NCI-H446 treated with DMSO at 0.1 percent for 48 hours (cell line): Measurements from ENCODE around the gene EXOC6.

Source experiments
- DNase-seq: peaks from one replicate; lab custom pipeline; 2025; lab: John Stamatoyannopoulos, UW

Gene EXOC6, protein sequence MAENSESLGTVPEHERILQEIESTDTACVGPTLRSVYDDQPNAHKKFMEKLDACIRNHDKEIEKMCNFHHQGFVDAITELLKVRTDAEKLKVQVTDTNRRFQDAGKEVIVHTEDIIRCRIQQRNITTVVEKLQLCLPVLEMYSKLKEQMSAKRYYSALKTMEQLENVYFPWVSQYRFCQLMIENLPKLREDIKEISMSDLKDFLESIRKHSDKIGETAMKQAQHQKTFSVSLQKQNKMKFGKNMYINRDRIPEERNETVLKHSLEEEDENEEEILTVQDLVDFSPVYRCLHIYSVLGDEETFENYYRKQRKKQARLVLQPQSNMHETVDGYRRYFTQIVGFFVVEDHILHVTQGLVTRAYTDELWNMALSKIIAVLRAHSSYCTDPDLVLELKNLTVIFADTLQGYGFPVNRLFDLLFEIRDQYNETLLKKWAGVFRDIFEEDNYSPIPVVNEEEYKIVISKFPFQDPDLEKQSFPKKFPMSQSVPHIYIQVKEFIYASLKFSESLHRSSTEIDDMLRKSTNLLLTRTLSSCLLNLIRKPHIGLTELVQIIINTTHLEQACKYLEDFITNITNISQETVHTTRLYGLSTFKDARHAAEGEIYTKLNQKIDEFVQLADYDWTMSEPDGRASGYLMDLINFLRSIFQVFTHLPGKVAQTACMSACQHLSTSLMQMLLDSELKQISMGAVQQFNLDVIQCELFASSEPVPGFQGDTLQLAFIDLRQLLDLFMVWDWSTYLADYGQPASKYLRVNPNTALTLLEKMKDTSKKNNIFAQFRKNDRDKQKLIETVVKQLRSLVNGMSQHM

DNA sequence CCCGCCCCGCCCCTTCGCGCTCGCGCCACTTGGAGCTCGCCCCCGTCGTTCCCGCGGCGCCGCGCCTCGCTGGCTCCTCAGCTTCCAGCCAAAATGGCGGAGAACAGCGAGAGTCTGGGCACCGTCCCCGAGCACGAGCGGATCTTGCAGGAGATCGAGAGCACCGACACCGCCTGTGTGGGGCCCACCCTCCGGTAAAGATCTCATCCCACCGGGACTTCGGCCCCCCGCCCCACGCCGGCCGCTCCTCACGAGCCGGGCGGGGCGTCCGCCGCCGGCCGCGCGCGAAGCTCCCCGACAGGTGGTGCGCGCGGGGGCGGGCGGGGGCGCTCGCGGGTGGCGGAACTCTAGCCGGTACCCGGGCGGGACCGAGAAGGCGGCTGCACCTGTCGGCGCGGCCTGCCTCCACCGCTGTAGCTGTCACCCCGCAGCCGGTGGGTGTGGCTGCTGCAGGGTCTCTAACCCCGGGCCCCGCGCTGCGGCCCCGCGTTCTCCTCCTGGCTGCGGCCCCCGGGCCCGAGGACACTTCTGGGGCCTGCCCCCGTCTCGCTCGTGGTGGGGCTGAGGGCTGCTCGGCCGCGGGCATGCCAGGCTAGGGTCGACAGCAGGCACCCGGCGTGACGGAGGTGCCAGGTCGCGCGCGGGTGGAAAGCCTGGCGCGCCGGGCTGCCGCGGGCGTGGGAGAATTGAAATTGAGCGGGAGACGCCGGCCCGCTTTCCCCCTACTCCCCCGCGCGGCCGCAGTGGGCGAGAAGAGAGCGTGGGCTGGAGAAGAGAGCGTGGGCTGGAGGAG, at the start of gene EXOC6:
TSS of gene EXOC6 (plus strand) at position 80 of the 793 bp plus-strand sequence. CDS start at position 94, 14 bp downstream.
- peak; percentile 27 for DNase-seq

DNA sequence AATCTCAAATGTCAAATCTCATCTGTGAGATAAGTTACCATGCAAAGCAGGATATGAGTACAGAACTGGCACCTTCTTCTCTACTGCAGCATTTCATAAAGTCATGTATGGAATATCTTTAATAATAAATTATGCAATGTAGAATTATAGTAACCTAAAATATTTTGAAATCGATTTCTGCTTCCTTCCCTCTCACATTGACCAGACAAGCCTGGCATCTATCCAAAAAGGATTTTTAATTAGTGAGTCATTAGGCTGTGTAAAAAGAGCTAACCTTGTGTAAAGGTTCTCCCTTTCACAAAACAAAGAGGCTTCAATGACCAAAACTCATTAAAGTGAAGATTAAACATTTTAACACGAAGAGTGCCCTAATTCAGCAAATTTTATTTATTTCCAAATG, 48.8 kb upstream of the EXOC6 start:
- no peak for DNase-seq

DNA sequence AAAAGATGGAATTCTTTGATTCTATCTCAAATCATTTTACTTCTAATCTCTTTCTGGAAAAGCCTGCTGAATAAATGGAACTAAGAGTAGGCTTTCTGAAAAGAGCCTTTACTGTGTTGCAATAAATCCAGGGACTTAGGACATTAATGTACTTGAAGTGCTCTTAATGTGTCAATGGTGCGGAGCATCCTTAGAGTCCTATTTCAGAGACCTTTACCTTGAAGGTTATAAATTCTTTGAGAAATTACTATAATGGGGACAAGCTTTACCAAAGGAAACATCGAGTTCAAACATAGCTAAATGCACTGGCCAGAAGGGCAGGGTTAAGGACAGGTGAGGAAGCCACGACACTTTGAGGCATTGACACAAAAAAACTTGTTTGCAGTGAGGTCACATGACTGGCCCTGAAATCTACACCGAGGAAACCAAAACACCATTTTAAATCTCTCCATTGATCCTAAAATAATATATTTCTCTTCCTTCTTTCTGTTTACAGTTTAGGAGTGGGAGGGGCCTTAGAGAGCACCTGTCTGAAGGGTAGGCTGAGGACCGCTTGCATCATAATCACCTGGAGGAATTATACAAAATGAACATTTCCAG, 48.1 kb upstream of the EXOC6 start:
- DNase-seq = no peak

DNA sequence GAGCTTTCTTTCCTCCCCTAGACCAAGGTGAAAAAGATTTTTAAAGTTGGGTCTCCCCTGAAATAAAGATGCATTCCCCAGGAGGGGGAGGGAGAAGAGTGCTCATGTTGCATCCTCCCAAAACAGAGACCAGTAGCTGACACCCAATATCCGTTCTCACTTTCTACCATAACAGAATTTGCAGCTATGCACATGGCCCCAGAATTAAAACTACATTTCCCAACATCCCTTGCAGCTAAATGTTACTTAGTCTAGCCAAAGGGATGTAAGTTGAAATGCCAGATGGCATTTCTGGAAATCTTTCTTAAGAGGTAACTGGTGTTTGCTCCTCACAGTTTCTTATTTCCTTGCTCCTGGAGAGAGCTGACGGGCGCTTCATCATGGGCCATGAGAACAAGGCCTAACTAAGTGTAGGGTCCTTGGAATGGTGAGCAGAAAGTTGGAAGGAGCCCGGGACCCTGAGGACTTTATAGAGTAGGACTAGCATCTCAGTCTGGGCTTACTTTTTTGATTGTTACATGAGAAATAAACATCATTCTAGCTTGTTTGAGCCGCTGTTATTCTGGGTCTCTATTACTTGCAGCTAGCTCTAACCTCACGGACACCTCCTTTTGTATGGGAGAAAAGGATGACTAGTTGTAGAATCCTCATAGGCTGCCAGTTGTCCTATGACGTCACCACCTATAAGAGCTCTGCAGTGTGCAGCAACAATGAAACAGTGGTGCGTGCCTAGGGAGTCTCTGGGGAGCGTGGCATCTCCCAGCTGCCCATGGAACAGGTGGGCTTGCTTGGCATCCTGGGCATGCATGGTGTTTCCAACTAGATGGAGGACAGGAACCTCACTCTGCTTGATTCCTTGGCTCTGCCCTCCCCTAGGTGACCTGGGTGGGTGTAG, 46.1 kb upstream of the EXOC6 start:
- no peak for DNase-seq

DNA sequence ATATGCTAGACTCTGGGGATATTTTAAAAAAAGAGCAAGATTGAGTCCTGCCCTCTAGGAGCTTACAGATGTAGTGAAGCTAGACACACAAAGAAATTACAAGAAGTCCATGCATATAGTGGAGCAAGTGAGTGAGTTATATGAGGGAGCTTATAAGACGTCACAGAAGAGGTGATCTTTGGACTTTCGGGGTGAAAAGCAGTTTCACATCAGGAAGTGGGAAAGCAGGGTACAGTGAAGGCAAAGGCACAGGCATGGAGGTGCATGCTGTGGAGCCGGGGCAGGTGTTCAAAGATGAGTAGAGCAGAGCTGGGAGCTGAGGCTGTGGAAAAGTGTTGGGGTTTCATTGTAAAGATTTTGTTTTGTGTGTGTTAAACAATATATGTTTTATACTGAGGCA, 38.5 kb upstream of the EXOC6 start:
- DNase-seq = no peak

DNA sequence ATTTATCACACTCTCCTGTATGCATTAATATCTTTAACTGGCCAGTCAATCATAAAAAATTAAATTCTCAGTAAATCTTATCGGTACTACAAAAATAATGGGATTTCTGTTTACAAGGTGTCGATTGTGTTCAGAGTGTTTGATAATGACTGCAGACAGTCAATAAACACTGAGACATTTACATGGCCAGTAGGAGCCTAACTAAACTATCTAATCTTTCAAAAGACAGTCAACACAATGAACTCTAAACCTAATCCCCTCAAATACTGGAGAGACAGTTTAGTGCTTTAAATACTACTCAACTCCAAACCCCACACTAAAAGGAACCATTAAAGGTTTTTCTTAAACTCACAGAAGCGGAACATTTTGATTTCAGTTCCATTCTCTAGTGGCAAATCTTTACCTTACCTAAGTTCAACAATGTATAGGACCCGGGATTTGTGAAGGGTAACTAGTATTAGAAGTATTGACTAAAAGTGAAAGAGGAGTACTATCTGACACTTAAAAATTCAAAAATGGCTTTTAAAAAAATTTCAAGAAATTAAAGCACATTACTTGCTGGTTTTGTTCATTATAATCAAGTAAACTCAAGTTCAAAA, 37.3 kb upstream of the EXOC6 start:
- DNase-seq = no peak

DNA sequence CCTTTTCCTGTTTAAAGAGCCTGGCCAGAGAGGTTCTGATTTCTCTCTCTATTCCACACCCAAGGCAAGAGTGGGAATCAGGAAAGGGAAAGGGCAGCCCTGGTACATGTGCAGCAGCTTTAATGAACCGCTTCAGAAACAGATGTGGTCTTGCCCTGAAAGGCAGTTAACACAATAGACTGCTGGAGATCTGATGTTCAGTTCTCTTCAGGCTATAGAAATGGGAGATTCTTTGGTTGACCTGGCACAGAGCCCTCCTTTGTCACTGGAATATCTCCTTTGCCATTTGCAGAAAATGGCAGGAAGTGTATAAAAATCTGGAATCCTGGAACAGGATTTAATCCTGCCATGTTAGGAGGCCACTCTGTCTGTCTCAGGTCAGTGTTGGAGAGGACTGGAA, 36.3 kb upstream of the EXOC6 start:
- DNase-seq = no peak

DNA sequence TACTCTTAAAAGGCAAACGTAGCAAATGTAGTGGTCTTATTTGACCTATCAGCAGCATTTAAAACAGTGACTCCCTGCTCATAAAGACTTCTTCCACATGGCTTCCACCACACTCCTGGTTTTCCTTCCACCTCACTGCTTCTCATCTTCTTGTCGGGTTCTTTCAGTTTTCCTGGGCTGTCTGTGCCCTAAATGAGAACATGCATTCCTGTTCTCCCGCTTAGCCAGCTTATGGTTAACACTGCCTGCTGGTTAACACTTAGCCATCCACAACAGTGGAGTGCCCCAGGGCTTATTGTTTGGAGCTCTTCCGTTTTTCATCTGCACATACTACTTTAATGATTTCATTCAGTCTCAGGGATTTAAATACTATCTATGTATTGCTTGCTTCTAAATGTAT, 34.3 kb upstream of the EXOC6 start:
- no peak for DNase-seq

DNA sequence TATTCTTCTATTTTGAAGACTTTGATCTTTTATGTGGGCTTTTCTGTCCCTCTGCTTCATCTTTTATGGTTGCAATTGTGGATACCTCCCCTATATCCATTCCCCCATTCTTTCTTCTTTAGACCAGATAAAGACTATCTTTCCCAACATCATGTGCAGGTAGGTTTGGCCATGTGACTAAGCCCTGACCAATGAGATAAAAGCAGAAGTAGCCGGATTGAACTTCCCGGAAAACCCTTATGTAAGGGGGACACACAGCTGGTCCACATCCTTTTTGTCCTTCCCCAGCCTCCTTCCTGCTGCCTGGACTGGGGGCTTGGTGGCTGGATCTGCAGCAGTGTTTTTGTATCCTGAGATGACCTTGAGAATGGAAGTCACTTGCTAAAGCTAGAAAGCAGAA, 33.5 kb upstream of the EXOC6 start:
- no peak for DNase-seq

DNA sequence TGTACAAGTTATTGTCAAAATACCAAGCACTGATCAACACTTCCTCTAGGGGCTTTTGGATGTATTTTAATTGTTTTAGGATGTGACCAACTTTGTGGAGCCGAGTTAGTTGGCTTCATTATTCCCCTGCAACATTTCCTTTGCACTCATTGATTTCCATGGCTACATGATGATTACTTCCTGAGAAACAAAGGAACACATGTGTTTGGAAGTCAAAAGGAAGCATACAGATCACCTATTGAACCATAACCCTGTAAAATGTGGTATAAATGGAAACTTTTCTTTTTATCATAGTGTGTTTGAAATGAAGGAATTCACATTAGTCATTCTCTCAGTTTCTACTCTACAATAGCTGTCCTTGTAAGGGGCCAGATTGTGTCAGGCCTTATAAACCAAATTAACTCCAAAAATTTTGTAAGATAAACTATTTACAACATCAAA, 32.2 kb upstream of the EXOC6 start:
- DNase-seq = no peak

DNA sequence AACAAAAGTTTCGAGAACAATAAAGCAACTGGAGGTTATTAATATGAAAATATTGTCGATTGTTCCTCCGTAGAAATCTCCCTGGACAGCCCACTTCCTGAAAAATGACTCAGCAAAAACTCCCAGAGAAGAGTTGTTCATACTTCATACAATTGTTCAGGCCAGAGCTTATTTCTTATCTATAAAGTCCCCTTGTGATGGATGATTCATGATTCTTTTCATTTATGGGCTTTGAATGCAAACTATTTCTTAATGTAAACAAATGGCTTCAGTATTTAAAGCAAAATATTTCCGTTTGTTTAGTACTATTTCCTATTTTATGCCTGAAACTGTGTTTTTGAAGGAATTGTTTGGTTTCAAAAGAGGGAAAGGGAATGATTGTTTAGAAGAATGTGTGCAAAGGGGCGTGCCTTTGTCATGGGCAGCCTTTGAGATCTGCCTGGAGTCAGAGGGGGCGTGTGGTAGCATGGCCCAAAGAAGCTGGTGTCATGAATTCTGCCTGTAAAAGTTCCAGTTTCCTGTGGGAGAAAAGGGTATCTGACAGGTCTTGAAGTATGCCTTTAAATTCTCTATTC, 26.2 kb upstream of the EXOC6 start:
- no peak for DNase-seq

DNA sequence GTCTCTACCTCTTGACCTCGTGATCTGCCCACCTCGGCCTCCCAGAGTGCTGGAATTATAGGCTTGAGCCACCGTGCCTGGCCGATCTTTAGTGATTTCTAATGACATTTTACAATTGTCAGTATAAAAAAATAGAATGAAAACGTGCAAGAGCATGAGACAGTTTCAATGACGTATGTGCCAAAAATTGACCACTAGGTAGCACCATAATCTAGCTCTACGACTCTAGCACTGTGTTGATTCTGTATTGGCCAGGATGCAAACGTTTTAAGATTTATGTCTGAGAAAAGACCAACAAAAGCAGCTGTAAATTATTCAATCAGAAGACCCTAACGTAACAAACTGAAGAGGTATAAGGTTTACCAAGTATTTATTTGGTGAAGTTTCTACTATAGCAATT, 25.4 kb upstream of the EXOC6 start:
- DNase-seq = no peak

DNA sequence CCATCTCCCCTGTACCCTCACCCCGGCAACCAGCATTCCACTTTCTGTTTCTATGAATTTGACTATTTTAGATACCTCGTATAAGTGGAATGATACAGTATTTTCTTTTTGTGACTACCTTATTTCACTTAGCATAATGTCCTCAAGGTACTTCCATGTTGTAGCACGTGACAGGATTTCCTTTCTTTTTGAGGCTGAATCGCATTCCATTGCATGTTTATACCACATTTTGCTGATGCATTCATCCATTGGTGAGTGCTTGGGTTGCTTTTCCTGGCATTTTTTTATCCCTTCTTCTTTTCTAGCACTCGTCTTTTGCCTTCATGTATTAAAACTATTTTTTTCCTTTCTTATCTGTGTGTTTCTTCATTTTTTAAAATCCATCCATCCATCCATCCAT, 22.3 kb upstream of the EXOC6 start:
- DNase-seq = no peak

DNA sequence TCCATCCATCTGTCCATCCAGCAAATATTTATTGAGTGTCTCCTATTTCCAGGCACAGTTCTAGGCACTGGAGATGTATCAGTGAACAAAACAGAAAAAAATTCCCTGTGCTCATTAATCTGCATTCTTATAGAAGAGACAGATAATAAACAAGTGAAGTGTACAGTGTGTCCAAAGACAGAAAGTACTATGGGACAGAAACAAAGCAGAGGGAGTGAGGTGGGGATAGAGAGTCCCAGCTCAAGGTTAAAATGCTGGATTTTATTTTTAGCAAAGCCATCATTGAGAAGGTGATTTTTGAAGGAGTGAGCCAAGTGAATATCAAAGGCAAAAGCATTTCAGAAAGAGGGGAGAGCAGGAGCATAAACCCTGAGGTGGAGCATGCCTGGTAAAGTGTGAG, 21.8 kb upstream of the EXOC6 start:
- no peak for DNase-seq

DNA sequence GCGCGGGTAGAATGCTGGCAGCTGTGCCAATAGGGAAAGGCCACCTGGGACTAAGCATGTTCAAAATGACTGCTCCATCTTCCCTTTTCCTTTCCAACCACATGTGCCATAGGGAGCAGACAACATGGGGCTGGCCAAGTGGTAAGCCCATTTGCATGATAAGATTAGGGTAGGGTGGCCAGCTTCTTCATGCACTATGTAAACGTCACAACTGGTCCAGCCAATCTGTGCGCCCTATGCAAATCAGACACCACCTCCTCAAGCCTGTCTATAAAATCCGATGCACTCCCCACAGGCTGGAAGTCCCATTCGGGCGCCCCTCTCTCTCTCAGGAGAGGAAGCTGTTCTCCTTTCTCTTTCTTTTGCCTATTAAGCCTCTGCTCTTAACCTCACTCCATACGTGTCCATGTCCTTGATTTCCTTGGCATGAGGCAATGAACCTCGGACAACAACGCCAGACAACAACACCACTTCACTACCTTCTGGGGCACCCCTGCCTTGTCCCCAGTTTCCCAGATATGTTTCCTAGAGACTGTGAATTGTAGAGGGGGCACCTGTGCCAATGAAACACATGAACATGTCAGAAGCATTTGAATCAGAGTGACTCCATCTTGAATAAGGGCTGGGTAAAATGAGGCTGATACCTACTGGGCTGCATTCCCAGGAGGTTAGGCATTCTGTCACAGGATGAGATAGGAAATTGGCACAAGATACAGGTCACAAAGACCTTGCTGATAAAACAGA, 19.1 kb upstream of the EXOC6 start:
- no peak for DNase-seq

DNA sequence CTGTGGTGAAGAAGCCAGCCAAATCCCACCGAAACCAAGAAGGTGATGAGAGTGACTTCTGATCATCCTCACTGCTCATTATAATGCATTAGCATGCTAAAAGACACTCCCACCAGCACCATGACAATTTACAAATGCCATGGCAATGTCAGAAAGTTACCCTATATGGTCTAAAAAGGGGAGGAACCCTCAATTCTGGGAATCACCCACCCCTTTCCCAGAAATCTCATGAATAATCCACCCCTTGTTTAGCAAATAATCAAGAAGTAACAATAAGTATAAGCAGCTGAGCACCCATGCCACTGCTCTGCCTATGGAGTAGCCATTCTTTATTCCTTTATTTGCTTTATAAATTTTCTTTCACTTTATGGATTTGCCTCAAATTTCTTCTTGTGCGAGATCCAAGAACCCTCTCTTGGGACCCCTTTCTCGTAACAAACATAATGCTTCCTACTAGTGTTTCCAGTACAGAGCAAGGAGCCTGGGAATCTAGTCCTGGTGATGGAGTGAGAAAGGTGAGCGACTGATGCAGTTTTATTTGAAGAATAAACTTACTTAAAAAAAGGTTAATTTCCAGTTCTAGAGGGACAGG, 18.4 kb upstream of the EXOC6 start:
- no peak for DNase-seq

DNA sequence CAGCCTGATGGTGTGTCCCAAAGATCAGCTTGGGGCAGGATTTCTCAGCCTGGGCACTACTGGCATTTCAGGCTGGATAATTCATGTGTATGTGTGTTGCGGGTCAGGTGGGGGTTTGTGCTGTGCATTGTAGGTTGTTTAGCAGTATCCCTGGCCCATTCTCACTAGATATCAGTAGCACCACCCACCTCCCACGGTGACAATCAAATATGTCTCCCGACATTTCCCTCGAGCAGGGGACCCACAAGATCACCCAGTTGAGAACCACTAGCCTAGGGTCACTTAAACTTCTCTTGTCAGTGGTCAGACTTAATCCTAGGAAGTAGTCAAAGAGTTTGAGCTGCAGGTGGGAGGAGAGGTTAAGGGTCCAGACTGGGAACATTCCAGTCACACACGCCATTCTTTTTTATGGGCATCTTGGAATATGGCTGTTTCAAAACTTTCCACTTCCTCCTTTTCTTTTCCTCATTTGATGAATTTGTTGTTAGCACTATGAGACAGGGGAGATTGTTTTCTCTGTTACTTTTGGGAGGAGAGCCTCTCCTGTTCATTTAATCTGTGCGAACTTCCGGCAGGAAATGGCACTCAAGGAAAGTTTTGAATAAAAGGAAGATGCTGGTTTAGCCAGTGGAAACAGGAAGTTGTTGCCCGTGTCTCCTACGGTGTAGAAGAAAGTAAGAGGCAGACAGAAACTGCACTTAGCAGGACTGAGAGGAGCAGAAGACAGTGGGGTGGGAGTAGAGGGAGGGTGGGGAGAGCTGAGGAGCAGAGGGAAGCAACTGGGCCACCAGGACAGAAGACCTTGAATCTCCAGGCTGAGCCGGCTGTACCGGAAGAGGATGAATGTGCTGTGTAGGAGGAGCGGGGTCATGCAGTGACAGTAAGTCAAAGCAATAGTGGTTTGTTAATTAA, 17.6 kb upstream of the EXOC6 start:
- DNase-seq = no peak

DNA sequence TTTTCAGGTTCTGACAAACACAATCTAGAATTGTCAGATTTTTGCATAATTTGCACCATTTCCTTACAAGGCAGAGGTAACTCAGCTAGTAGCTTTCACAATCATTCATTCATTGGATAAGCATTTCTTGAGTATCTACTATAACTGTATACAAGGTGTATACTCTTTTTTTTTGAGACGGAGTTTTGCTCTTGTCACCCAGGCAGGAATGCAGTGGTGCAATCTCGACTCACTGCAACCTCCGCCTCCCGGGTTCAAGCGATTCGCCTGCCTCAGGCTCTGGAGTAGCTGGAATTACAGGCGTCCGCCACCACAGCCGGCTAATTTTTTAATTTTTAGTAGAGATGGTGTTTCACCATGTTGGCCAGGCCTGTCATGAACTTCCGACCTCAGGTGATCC, 16.2 kb upstream of the EXOC6 start:
- no peak for DNase-seq
